ENCODE measurements around the gene KLF12.

- no peak for TF ChIP-seq POLR2AphosphoS5 (IDR thresholded peaks at IDR 0.05; ENCODE audit: low read depth, low read length)
- TF ChIP-seq TAF1 (IDR thresholded peaks at IDR 0.05; ENCODE audit: low read depth, low read length): no peak
- TF ChIP-seq POLR2A (IDR thresholded peaks at IDR 0.05; ENCODE audit: low read depth, low read length): no peak
Measured at GRCh38 chr13:74158028-74158427, 23.8 kb upstream of the KLF12 start.

All from GM12891 (cell line).